ENCODE results near the gene BICDL1.

The BICDL1 gene

DNA sequence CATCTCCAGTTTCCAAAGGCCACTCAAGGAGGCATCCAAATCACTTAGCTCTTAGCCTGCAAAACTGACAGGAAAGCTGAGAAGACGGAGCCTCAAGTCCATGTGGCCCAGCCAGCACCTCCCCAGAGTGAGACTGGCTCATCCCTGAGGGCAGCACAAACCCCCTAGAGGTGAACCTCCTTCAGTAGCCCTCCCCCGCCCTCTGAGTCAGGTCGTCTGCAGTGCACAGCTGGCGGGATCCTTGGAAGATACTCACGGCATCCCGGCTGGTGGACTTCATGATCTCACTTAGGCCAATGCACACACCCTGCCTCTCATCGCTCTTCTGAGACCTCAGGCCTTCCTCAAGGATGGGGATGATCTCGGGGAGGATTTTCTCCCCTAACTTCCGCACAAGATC is 151.6 kb downstream of the BICDL1 start:
- Histone ChIP-seq H3K36me3 (ENCODE audit: control insufficient read depth in 2 of 2, insufficient read depth in 1 of 2, low read length in 2 of 2) (peaks cover 62 to 96% of the 10 kb centered on the region in 2 experiments), H3K4me1 (ENCODE audit: control insufficient read depth, insufficient read depth, low read length) (no peaks in the 10 kb centered on the region), H3K4me3 (ENCODE audit: low read depth, low read length) (no peak overlapping the region), H3K9me3 (ENCODE audit: control insufficient read depth, insufficient read depth, low read depth, low read length) (no peaks in the 10 kb centered on the region), H3K27ac (ENCODE audit: extremely low read depth, low read depth, low read length) (no peak overlapping the region)
- TF ChIP-seq, protein P1, sequence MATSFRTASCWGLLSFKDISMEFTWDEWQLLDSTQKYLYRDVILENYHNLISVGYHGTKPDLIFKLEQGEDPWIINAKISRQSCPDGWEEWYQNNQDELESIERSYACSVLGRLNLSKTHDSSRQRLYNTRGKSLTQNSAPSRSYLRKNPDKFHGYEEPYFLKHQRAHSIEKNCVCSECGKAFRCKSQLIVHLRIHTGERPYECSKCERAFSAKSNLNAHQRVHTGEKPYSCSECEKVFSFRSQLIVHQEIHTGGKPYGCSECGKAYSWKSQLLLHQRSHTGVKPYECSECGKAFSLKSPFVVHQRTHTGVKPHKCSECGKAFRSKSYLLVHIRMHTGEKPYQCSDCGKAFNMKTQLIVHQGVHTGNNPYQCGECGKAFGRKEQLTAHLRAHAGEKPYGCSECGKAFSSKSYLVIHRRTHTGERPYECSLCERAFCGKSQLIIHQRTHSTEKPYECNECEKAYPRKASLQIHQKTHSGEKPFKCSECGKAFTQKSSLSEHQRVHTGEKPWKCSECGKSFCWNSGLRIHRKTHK (tag by site-specific recombination; IDR thresholded peaks at IDR 0.05), result no peak
- TF ChIP-seq ZNF23 (tag by site-specific recombination; IDR thresholded peaks at IDR 0.05; ENCODE audit: borderline replicate concordance), result no peak
- TF ChIP-seq ZNF10 (tag by site-specific recombination; IDR thresholded peaks at IDR 0.05), result no peak
- no peak for TF ChIP-seq ZNF623 (tag by site-specific recombination; IDR thresholded peaks at IDR 0.05)
- no peak for TF ChIP-seq ZNF791 (tag by site-specific recombination; IDR thresholded peaks at IDR 0.05)
- no peak for TF ChIP-seq ZNF521 (tag by site-specific recombination; IDR thresholded peaks at IDR 0.05)
- no peak for TF ChIP-seq ZSCAN23 (tag by site-specific recombination; IDR thresholded peaks at IDR 0.05)
- no peak for TF ChIP-seq ZNF121 (tag by site-specific recombination; IDR thresholded peaks at IDR 0.05)
- no peak for TF ChIP-seq ZNF785 (tag by site-specific recombination; IDR thresholded peaks at IDR 0.05)
- no peak for TF ChIP-seq ZNF670 (tag by site-specific recombination; IDR thresholded peaks at IDR 0.05; ENCODE audit: low read depth)
- no peak for TF ChIP-seq OSR2 (tag by site-specific recombination; IDR thresholded peaks at IDR 0.05)
- no peak for TF ChIP-seq ZNF610 (tag by site-specific recombination; IDR thresholded peaks at IDR 0.05; ENCODE audit: borderline replicate concordance)
- TF ChIP-seq ZEB2 (tag by site-specific recombination; IDR thresholded peaks at IDR 0.05), result no peak
- no peak for TF ChIP-seq GLIS2 (tag by site-specific recombination; IDR thresholded peaks at IDR 0.05)
- TF ChIP-seq ZNF280C (tag by site-specific recombination; IDR thresholded peaks at IDR 0.05), result no peak
- TF ChIP-seq ZBTB26 (tag by site-specific recombination; optimal IDR thresholded peaks at IDR 0.05), result no peak
- ChIA-PET CTCF (interaction anchor here (1.0 kb wide), 1 partner anchor 152 kb away, joined by 3 read pairs; the partner anchor contains the start of gene BICDL1), POLR2A (no interaction called here)

DNA sequence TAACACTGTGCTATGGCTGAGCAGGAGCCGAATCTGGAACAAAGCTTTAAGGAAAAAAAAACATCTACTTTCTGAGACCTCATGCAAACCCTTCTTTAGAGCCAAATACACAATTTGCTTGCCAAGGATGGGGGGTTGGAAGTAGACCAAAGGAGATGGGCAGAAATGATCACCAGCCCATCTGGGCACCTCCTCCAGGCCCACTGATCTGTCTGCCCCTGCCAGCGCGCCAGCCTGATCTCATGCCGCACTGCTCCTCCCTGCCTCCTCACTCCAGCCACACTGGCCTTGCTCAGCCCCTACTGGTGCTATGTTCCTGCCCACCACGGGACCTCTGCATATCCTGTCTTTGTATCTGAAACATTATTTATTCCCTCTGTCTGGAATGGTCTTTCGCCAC is 152.3 kb downstream of the BICDL1 start:
- H3K9me3 ChIP-seq (ENCODE audit: control insufficient read depth, insufficient read depth, low read depth, low read length), result no peaks in the 10 kb centered on the region
- H3K27ac ChIP-seq (ENCODE audit: extremely low read depth, low read depth, low read length), result no peak overlapping the region
- ChIA-PET CTCF (no interaction called here), POLR2A (no interaction called here)
- H3K4me1 ChIP-seq (ENCODE audit: control insufficient read depth, insufficient read depth, low read length), result no peaks in the 10 kb centered on the region
- no peak overlapping the region for H3K4me3 ChIP-seq (ENCODE audit: low read depth, low read length)
- TF ChIP-seq ZNF791 (tag by site-specific recombination; IDR thresholded peaks at IDR 0.05) (no peak), ZNF184 (tag by site-specific recombination; IDR thresholded peaks at IDR 0.05) (no peak), SALL2 (tag by site-specific recombination; IDR thresholded peaks at IDR 0.05; ENCODE audit: borderline replicate concordance) (no peak)
- peaks cover 62 to 95% of the 10 kb centered on the region in 2 experiments for H3K36me3 ChIP-seq (ENCODE audit: control insufficient read depth in 2 of 2, insufficient read depth in 1 of 2, low read length in 2 of 2)
